H9 (cell line): ENCODE results near the gene SMIM15. TPM values are rescaled to one million over a fixed set of nuclear protein-coding genes. Genes with fewer than 3 reads are reported as not detected.

ENCODE experiments used
- DNase-seq: peaks from one replicate; pipeline ENCODE4 v3.0.0-alpha.2; 2017
- H2AFZ ChIP-seq: one replicate; pipeline ENCODE4 v1.6.1; 2013; ENCODE audit warnings: mild to moderate bottlenecking, low read length, control low read depth, moderate library complexity
- H2AK5ac ChIP-seq: 2 replicates; pipeline ENCODE4 v1.6.1; 2013; ENCODE audit warnings: low read length, control low read depth, mixed read lengths; ENCODE audit not compliant: insufficient read length
- H2BK120ac ChIP-seq: one replicate; pipeline ENCODE4 v1.6.1; 2013; ENCODE audit warnings: low read depth, mild to moderate bottlenecking, low read length, control low read depth, inconsistent platforms; ENCODE audit not compliant: poor library complexity, severe bottlenecking
- H2BK12ac ChIP-seq: 2 replicates; pipeline ENCODE4 v1.6.1; 2013; ENCODE audit warnings: low read length, control low read depth, mixed read lengths, low read depth; ENCODE audit not compliant: insufficient read length
- H2BK15ac ChIP-seq: 2 replicates; pipeline ENCODE4 v1.6.1; 2013; ENCODE audit warnings: low read depth, low read length, control low read depth
- H2BK20ac ChIP-seq: one replicate; pipeline ENCODE4 v1.6.1; 2013; ENCODE audit warnings: low read depth, mild to moderate bottlenecking, low read length, control low read depth, inconsistent platforms; ENCODE audit not compliant: poor library complexity, severe bottlenecking
- H2BK5ac ChIP-seq: 2 replicates; pipeline ENCODE4 v1.6.1; 2013; ENCODE audit warnings: low read length, control low read depth, mixed read lengths; ENCODE audit not compliant: insufficient read length
- H3K14ac ChIP-seq: 2 replicates; pipeline ENCODE4 v1.6.1; 2013; ENCODE audit warnings: low read length, control low read depth; ENCODE audit not compliant: insufficient read depth
- H3K18ac ChIP-seq: 2 replicates; pipeline ENCODE4 v1.6.1; 2013; ENCODE audit warnings: low read depth, mild to moderate bottlenecking, mixed read lengths, low read length, control low read depth; ENCODE audit not compliant: insufficient read length
- H3K23ac ChIP-seq: 2 replicates; pipeline ENCODE4 v1.6.1; 2013; ENCODE audit warnings: low read length, control low read depth, mixed read lengths, low read depth; ENCODE audit not compliant: insufficient read length
- H3K23me2 ChIP-seq: 2 replicates; pipeline ENCODE4 v1.6.1; 2013; ENCODE audit warnings: low read depth, mild to moderate bottlenecking, mixed read lengths, low read length, control low read depth; ENCODE audit not compliant: insufficient read length, poor library complexity, severe bottlenecking
- H3K27ac ChIP-seq: 2 replicates; pipeline ENCODE4 v1.5.1; 2013; ENCODE audit warnings: low read length, control low read depth, mixed read lengths, low read depth; ENCODE audit not compliant: insufficient read length
- H3K27me3 ChIP-seq: 2 replicates; pipeline ENCODE4 v1.6.1; 2013; ENCODE audit warnings: low read length, control low read depth, inconsistent platforms; ENCODE audit not compliant: insufficient read depth
- H3K4ac ChIP-seq: 2 replicates; pipeline ENCODE4 v1.6.1; 2013; ENCODE audit warnings: low read depth, mild to moderate bottlenecking, control low read depth, inconsistent platforms, low read length, moderate library complexity
- H3K4me1 ChIP-seq: 2 replicates; pipeline ENCODE4 v1.6.1; 2013; ENCODE audit warnings: low read length, control low read depth, inconsistent platforms; ENCODE audit not compliant: insufficient read depth
- H3K4me2 ChIP-seq: 2 replicates; pipeline ENCODE4 v1.6.1; 2013; ENCODE audit warnings: low read length, control low read depth, mixed read lengths; ENCODE audit not compliant: insufficient read length, insufficient read depth
- H3K56ac ChIP-seq: 2 replicates; pipeline ENCODE4 v1.6.1; 2013; ENCODE audit warnings: low read depth, mild to moderate bottlenecking, mixed read lengths, low read length, control low read depth; ENCODE audit not compliant: insufficient read length
- H3K79me1 ChIP-seq: 2 replicates; pipeline ENCODE4 v1.6.1; 2013; ENCODE audit warnings: low read depth, mild to moderate bottlenecking, moderate library complexity, low read length, control low read depth, inconsistent platforms; ENCODE audit not compliant: insufficient read depth, poor library complexity, severe bottlenecking
- H3K79me2 ChIP-seq: 2 replicates; pipeline ENCODE4 v1.6.1; 2013; ENCODE audit warnings: low read length, control low read depth, inconsistent platforms; ENCODE audit not compliant: insufficient read depth
- H3K9ac ChIP-seq: 2 replicates; pipeline ENCODE4 v1.6.1; 2013; ENCODE audit warnings: low read length, control low read depth, mixed read lengths; ENCODE audit not compliant: insufficient read length; ENCODE audit errors: extremely low read depth
- H3K9me3 ChIP-seq: one replicate; pipeline ENCODE4 v1.6.1; 2013; ENCODE audit warnings: low read depth, low read length, inconsistent platforms; ENCODE audit not compliant: control insufficient read depth
- H3T11ph ChIP-seq: one replicate; pipeline ENCODE4 v1.6.1; 2013; ENCODE audit warnings: mild to moderate bottlenecking, low read length, control low read depth, inconsistent platforms
- H4K20me1 ChIP-seq: one replicate; pipeline ENCODE4 v1.6.1; 2013; ENCODE audit not compliant: control insufficient read depth, insufficient read length, insufficient read depth
- H4K5ac ChIP-seq: 2 replicates; pipeline ENCODE4 v1.6.1; 2013; ENCODE audit warnings: low read depth, mild to moderate bottlenecking, mixed read lengths, low read length, control low read depth; ENCODE audit not compliant: insufficient read length
- H4K8ac ChIP-seq: replicated peaks from 2 replicates; pipeline ENCODE4 v1.6.1; 2013; ENCODE audit warnings: low read length, control low read depth, mixed read lengths, low read depth; ENCODE audit not compliant: insufficient read length
- H4K91ac ChIP-seq: 2 replicates; pipeline ENCODE4 v1.6.1; 2013; ENCODE audit warnings: low read depth, mild to moderate bottlenecking, moderate library complexity, mixed read lengths, low read length, control low read depth; ENCODE audit not compliant: insufficient read length
- H3K27ac Mint-ChIP-seq, 3 experiments: 2 replicates in 2 of 3; 3 replicates in 1 of 3; pipeline ENCODE4 v1.8.0; 2020 to 2021; ENCODE audit warnings: mixed read lengths in 3 of 3, mild to moderate bottlenecking in 1 of 3, moderate library complexity in 1 of 3
- H3K27me3 Mint-ChIP-seq: 2 replicates; pipeline ENCODE4 v1.8.0; 2021; ENCODE audit warnings: low read depth, mild to moderate bottlenecking, moderate library complexity, mixed read lengths
- H3K36me3 Mint-ChIP-seq, 3 experiments: 2 replicates in 2 of 3; 3 replicates in 1 of 3; pipeline ENCODE4 v1.8.0; 2020 to 2021; ENCODE audit warnings: low read depth in 3 of 3, mixed read lengths in 3 of 3; ENCODE audit not compliant: insufficient read depth in 1 of 3
- H3K4me1 Mint-ChIP-seq, 2 experiments: 2 replicates each; pipeline ENCODE4 v1.8.0; 2020; ENCODE audit warnings: mixed read lengths in 2 of 2
- H3K4me3 Mint-ChIP-seq, 2 experiments: 2 replicates in 1 of 2; 3 replicates in 1 of 2; pipeline ENCODE4 v1.8.0; 2020 to 2021; ENCODE audit warnings: mild to moderate bottlenecking in 2 of 2, mixed read lengths in 2 of 2, moderate library complexity in 1 of 2
- H3K9me3 Mint-ChIP-seq, 2 experiments: 2 replicates in 1 of 2; 3 replicates in 1 of 2; pipeline ENCODE4 v1.8.0; 2020; ENCODE audit warnings: mild to moderate bottlenecking in 2 of 2, mixed read lengths in 2 of 2, moderate library complexity in 1 of 2
- WGBS: extraction: QIAGEN DNeasy Blood & Tissue Kit; methylation state at CpG from one replicate; pipeline ENCODE4 v1.1.7; 2013; ENCODE audit warnings: missing lambda C conversion rate, low lambda C conversion rate, mixed read lengths; ENCODE audit not compliant: insufficient read length; ENCODE audit errors: extremely low coverage; 5-methylcytosine and 5-hydroxymethylcytosine counted together
- total RNA-seq: library from RNA; stranded (reverse); gene quantifications from 2 replicates; pipeline ENCODE4 v1.2.1, GENCODE V29; 2021
- TF ChIP-seq, protein P1 (sequence below): fragments of 200-600 bp; sonication (generic); conservative IDR thresholded peaks from 3 replicates; pipeline ENCODE4 v1.8.0; 2021; ENCODE audit warnings: antibody characterized with exemption, mild to moderate bottlenecking

The SMIM15 gene
- total RNA-seq, 1 experiment from 2014 or later: 75.3 TPM

DNA sequence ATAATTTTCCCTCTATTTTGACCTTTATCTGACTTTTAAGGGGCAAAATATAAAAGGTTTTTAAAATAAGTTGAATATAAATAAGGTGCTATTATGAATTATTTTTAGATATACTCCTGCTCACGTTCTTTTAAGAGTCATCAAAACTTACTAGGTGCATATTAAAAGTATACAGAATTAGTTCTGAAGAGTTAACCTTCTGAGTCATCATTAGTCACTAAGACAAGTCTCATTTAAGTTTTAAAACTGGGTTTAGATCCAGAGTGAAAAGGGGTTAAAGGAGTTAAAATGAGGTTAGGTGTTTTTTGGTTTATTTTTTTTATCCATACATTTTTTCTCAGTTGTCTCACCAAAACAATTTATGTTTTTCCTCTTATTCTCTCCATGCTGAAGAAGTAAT, 41.7 kb downstream of the SMIM15 start:
- no peaks in the 10 kb centered on the region for H3K4me1 Mint-ChIP-seq
- no peak for DNase-seq
- Histone ChIP-seq H2BK12ac (no peak overlapping the region), H3K14ac (no peak overlapping the region), H2BK15ac (no peak overlapping the region), H4K20me1 (no peaks in the 10 kb centered on the region), H3T11ph (no peak overlapping the region), H3K23ac (no peak overlapping the region), H3K23me2 (no peaks in the 10 kb centered on the region), H3K4me1 (no peaks in the 10 kb centered on the region), H3K27me3 (no peaks in the 10 kb centered on the region), H2BK5ac (no peak overlapping the region), H4K5ac (no peak overlapping the region), H3K9ac (no peak overlapping the region), H3K79me1 (no peaks in the 10 kb centered on the region), H2BK20ac (no peak overlapping the region), H3K27ac (no peak overlapping the region), H3K4ac (no peak overlapping the region), H2AK5ac (no peak overlapping the region), H4K91ac (no peak overlapping the region), H3K18ac (no peak overlapping the region), H3K79me2 (no peaks in the 10 kb centered on the region), H4K8ac (no peak overlapping the region), H3K4me2 (no peak overlapping the region), H3K56ac (no peak overlapping the region), H3K9me3 (no peaks in the 10 kb centered on the region), H2BK120ac (no peak overlapping the region), H2AFZ (no peak overlapping the region)
- TF ChIP-seq, protein P1, sequence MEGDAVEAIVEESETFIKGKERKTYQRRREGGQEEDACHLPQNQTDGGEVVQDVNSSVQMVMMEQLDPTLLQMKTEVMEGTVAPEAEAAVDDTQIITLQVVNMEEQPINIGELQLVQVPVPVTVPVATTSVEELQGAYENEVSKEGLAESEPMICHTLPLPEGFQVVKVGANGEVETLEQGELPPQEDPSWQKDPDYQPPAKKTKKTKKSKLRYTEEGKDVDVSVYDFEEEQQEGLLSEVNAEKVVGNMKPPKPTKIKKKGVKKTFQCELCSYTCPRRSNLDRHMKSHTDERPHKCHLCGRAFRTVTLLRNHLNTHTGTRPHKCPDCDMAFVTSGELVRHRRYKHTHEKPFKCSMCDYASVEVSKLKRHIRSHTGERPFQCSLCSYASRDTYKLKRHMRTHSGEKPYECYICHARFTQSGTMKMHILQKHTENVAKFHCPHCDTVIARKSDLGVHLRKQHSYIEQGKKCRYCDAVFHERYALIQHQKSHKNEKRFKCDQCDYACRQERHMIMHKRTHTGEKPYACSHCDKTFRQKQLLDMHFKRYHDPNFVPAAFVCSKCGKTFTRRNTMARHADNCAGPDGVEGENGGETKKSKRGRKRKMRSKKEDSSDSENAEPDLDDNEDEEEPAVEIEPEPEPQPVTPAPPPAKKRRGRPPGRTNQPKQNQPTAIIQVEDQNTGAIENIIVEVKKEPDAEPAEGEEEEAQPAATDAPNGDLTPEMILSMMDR: no peak
- H3K4me3 Mint-ChIP-seq: no peak overlapping the region
- H3K27me3 Mint-ChIP-seq: no peaks in the 10 kb centered on the region
- H3K36me3 Mint-ChIP-seq: no peaks in the 10 kb centered on the region
- no peak overlapping the region for H3K27ac Mint-ChIP-seq
- H3K9me3 Mint-ChIP-seq: no peaks in the 10 kb centered on the region
- WGBS: no CpG with 5 or more reads among the region's 1 CpG
